Hematopoietic multipotent progenitor cell treated with erythropoietin and hydrocortisone succinate and interleukin-3 and kit ligand, for 17 days (in vitro differentiated cells): ENCODE data around the gene ANKRD27.
"Not testable (repeated sequence)": the region's sequence is repeated elsewhere in the genome, so short reads cannot be mapped to it uniquely, and the experiment has no call there.

Source experiments
- DNase-seq: peaks from one replicate; pipeline ENCODE4 v3.0.0-alpha.2; 2015; ENCODE audit warnings: low spot score

Gene ANKRD27

GRCh38 chr19:32688311-32688710 is 13.3 kb upstream of the ANKRD27 start:
- no peak for DNase-seq

GRCh38 chr19:32687681-32688080 is 12.7 kb upstream of the ANKRD27 start:
- no peak for DNase-seq

GRCh38 chr19:32686847-32687475 is 12.0 kb upstream of the ANKRD27 start:
- DNase-seq: no peak

GRCh38 chr19:32682317-32682716 is 7.3 kb upstream of the ANKRD27 start:
- DNase-seq: no peak

- no peak for DNase-seq
These were observed 6.0 kb upstream of the ANKRD27 start for GRCh38 chr19:32680986-32681385.

- no peak for DNase-seq
These were observed 2.7 kb upstream of the ANKRD27 start for GRCh38 chr19:32677657-32678056.

GRCh38 chr19:32676895-32677359 is 1.9 kb upstream of the ANKRD27 start:
- DNase-seq: no peak

- DNase-seq: no peak
These were observed 1.4 kb upstream of the ANKRD27 start for GRCh38 chr19:32676186-32676894.

GRCh38 chr19:32675720-32676185 is 773 bp upstream of the ANKRD27 start, which contains the start of gene RGS9BP:
TSS of gene RGS9BP (plus strand) at chr19:32675848. CDS start at chr19:32676264, 416 bp downstream.
- peak; percentile 92 for DNase-seq

- DNase-seq: peak; percentile 42
These were observed 638 bp downstream of the ANKRD27 start for GRCh38 chr19:32674153-32674930.

GRCh38 chr19:32673573-32673972 is 1.4 kb downstream of the ANKRD27 start:
- DNase-seq: peak; percentile 34

GRCh38 chr19:32672841-32673240 is 2.1 kb downstream of the ANKRD27 start:
- DNase-seq: peak; percentile 41

- peak; percentile 51 for DNase-seq
These were observed 2.9 kb downstream of the ANKRD27 start for GRCh38 chr19:32671883-32672593.

- peak; percentile 57 for DNase-seq
These were observed 5.7 kb downstream of the ANKRD27 start for GRCh38 chr19:32669310-32669709.

GRCh38 chr19:32666084-32666483 is 8.9 kb downstream of the ANKRD27 start:
- DNase-seq: no peak

- DNase-seq: no peak
These were observed 12.8 kb downstream of the ANKRD27 start for GRCh38 chr19:32662186-32662585.

- peak; percentile 30 for DNase-seq
These were observed 13.7 kb downstream of the ANKRD27 start for GRCh38 chr19:32661318-32661717.

- no peak for DNase-seq
These were observed 16.5 kb downstream of the ANKRD27 start for GRCh38 chr19:32658527-32658926.

- no peak for DNase-seq
These were observed 16.9 kb downstream of the ANKRD27 start for GRCh38 chr19:32658075-32658474.

- not testable (repeated sequence) for DNase-seq
These were observed 18.6 kb downstream of the ANKRD27 start for GRCh38 chr19:32656379-32656778.

- no peak for DNase-seq
These were observed 21.4 kb downstream of the ANKRD27 start for GRCh38 chr19:32653599-32653915.
